KMS-11 (cell line): ENCODE data around the gene RALGDS.

Experiments used
- H2AFZ ChIP-seq: fragments of 200-600 bp; sonication (generic); 2 replicates; pipeline ENCODE4 v1.6.1; 2016; ENCODE audit warnings: antibody characterized with exemption, mixed run types, low read depth
- H3K27ac ChIP-seq: fragments of 200-600 bp; sonication (generic); 2 replicates; pipeline ENCODE4 v1.6.1; 2016; ENCODE audit warnings: mild to moderate bottlenecking, mixed run types
- H3K27me3 ChIP-seq: fragments of 200-600 bp; sonication (generic); 2 replicates; pipeline ENCODE4 v1.6.1; 2017; ENCODE audit warnings: mild to moderate bottlenecking, low read depth, mixed run types, moderate library complexity; ENCODE audit not compliant: insufficient read depth
- H3K36me3 ChIP-seq: fragments of 200-600 bp; sonication (generic); 2 replicates; pipeline ENCODE4 v1.6.1; 2017; ENCODE audit warnings: mild to moderate bottlenecking, mixed run types; ENCODE audit not compliant: insufficient read depth
- H3K4me1 ChIP-seq: fragments of 200-600 bp; sonication (generic); 2 replicates; pipeline ENCODE4 v1.6.1; 2016; ENCODE audit warnings: mild to moderate bottlenecking, low read depth, mixed run types; ENCODE audit not compliant: poor library complexity, severe bottlenecking
- H3K4me2 ChIP-seq: fragments of 200-600 bp; sonication (generic); 2 replicates; pipeline ENCODE4 v1.7.0; 2016; ENCODE audit warnings: mild to moderate bottlenecking, mixed run types
- H3K4me3 ChIP-seq: fragments of 200-600 bp; sonication (generic); IDR thresholded peaks from 2 replicates; pipeline ENCODE4 v1.6.1; 2017; ENCODE audit warnings: low read depth, low read length, mixed read lengths; ENCODE audit not compliant: insufficient read depth
- H3K79me2 ChIP-seq: fragments of 200-600 bp; sonication (generic); 2 replicates; pipeline ENCODE4 v1.6.1; 2016; ENCODE audit warnings: low read depth, mixed run types; ENCODE audit not compliant: insufficient read depth
- H3K9ac ChIP-seq: fragments of 200-600 bp; sonication (generic); 2 replicates; pipeline ENCODE4 v1.6.1; 2016; ENCODE audit warnings: mild to moderate bottlenecking, mixed run types
- H4K20me1 ChIP-seq: fragments of 200-600 bp; sonication (generic); 2 replicates; pipeline ENCODE4 v1.6.1; 2016; ENCODE audit warnings: mild to moderate bottlenecking, mixed run types; ENCODE audit not compliant: insufficient read depth
- TF ChIP-seq, protein P1 (sequence below): fragments of 200-600 bp; sonication (generic); conservative IDR thresholded peaks from 2 replicates; pipeline ENCODE4 v1.6.1; 2017; ENCODE audit warnings: low read depth, mild to moderate bottlenecking, antibody characterized with exemption, low read length, moderate library complexity, mixed read lengths

RALGDS gene

DNA sequence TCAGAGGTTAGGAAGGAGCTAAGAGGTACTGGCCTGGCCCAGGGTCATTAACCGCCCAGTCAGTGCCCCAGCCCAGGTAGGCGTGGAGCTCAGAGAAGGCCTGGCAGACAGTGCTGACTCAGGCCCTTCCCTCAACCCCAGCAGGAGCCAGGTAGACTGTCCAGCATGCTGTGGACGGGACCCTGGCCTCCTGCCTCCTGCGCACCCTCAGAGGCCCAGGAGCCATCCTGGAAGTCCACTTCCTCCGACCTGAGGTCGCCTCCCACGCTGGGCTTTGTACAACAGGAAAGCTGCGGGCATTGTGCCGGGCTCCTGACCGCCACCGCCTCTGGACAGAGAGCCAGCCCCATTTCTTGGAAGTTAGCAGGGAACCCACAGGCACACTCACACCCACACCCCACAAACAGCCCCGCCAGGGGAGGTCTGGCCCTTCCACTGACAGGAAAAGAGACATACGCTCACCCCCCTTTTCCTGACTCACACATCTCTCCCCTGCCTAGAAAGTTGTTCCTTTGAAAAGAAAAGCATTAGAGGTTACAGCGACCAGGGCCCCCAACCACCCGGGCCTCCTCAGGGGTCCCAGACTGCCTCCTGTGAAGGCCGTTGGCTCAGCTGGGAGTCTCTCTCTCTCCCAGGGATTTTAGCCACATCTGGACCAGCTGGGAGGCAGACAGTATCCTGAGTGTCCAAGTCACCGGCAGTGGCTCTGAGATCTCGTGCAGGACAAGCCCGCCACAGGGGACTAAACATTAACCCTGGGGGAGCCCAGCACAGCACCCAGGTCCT, 7.7 kb downstream of the RALGDS start:
- Histone ChIP-seq H3K4me2 (no peak overlapping the region), H4K20me1 (no peaks in the 10 kb centered on the region), H3K9ac (no peak overlapping the region), H3K27me3 (no peaks in the 10 kb centered on the region), H3K4me1 (no peaks in the 10 kb centered on the region), H3K36me3 (no peaks in the 10 kb centered on the region), H2AFZ (no peak overlapping the region), H3K27ac (no peak overlapping the region), H3K79me2 (no peaks in the 10 kb centered on the region), H3K4me3 (no peak overlapping the region)
- TF ChIP-seq, protein P1, sequence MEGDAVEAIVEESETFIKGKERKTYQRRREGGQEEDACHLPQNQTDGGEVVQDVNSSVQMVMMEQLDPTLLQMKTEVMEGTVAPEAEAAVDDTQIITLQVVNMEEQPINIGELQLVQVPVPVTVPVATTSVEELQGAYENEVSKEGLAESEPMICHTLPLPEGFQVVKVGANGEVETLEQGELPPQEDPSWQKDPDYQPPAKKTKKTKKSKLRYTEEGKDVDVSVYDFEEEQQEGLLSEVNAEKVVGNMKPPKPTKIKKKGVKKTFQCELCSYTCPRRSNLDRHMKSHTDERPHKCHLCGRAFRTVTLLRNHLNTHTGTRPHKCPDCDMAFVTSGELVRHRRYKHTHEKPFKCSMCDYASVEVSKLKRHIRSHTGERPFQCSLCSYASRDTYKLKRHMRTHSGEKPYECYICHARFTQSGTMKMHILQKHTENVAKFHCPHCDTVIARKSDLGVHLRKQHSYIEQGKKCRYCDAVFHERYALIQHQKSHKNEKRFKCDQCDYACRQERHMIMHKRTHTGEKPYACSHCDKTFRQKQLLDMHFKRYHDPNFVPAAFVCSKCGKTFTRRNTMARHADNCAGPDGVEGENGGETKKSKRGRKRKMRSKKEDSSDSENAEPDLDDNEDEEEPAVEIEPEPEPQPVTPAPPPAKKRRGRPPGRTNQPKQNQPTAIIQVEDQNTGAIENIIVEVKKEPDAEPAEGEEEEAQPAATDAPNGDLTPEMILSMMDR = no peak

GRCh38 chr9:133112663-133113026, 8.4 kb downstream of the RALGDS start:
- Histone ChIP-seq H3K4me3 (no peak overlapping the region), H2AFZ (no peak overlapping the region), H3K36me3 (no peaks in the 10 kb centered on the region), H3K4me1 (no peaks in the 10 kb centered on the region), H3K9ac (no peak overlapping the region), H3K27me3 (no peaks in the 10 kb centered on the region), H3K27ac (no peak overlapping the region), H3K79me2 (no peaks in the 10 kb centered on the region), H3K4me2 (no peak overlapping the region), H4K20me1 (no peaks in the 10 kb centered on the region)
- TF ChIP-seq, protein P1 = no peak

DNA sequence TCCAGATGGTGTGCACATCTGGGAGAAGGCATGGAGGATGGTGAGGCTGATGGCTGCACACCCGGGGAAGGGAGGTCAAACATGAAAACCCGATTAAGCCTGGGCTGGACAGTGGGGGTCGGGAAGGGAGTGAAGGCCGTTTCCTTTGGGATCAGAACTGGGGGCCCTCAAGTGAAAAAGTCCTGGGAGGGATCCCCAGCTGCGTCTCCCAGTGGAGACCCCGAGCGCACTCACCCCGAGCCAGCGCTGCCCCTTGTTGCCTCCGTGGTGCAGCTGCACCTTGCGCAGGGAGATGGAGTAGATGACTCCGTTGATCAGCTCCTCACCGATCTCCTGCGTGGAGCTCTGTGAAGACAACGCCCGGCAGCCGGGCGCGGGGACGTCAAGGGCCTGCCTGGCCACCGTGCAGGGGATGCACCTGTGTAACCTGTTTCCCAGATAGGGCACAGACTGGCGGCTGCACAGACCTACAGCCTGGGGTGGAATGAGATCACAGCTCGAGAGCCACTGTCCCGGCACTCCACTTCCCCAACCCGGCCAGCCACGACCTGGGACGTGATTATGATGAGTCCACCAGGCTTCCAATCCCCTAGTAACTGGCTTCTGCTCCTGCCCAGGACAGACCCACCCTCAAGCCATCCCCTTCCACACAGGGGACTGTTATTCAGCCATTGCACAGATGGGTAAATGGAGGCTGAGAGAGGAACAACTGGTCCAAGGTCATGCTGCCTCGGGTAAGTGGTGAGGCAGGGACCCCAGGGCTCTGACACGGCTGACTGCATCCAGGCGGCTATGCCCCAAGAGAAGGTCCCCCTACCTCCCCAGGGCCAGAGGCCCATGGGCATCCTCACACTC, 9.0 kb downstream of the RALGDS start:
- H4K20me1 ChIP-seq = no peaks in the 10 kb centered on the region
- no peak overlapping the region for H3K4me3 ChIP-seq
- H3K36me3 ChIP-seq = no peaks in the 10 kb centered on the region
- TF ChIP-seq, protein P1 = no peak
- no peak overlapping the region for H3K9ac ChIP-seq
- no peaks in the 10 kb centered on the region for H3K79me2 ChIP-seq
- H2AFZ ChIP-seq = no peak overlapping the region
- H3K27me3 ChIP-seq = no peaks in the 10 kb centered on the region
- no peaks in the 10 kb centered on the region for H3K4me1 ChIP-seq
- H3K4me2 ChIP-seq = no peak overlapping the region
- no peak overlapping the region for H3K27ac ChIP-seq

- Histone ChIP-seq H3K79me2 (no peaks in the 10 kb centered on the region), H3K4me1 (no peaks in the 10 kb centered on the region), H3K27ac (no peak overlapping the region), H3K9ac (no peak overlapping the region), H3K36me3 (no peaks in the 10 kb centered on the region), H3K4me3 (no peak overlapping the region), H3K27me3 (no peaks in the 10 kb centered on the region), H4K20me1 (no peaks in the 10 kb centered on the region), H2AFZ (no peak overlapping the region), H3K4me2 (no peak overlapping the region)
- TF ChIP-seq, protein P1 = no peak
These were observed 10.9 kb downstream of the RALGDS start for GRCh38 chr9:133109931-133110650.
